ENCODE data around the gene PDE6C.

GRCh38 chr10:93703841-93704240, 91.5 kb downstream of the PDE6C start:
- TF ChIP-seq CTCF (IDR thresholded peaks at IDR 0.05; ENCODE audit: low read depth, low read length, missing input control) (no peak), JUND (IDR thresholded peaks at IDR 0.05) (no peak), FOXA1 (IDR thresholded peaks at IDR 0.05) (no peak), MAX (IDR thresholded peaks at IDR 0.05) (no peak), EGR1 (IDR thresholded peaks at IDR 0.05; ENCODE audit: low read depth in 2 of 2) (no peak), TAF1 (conservative IDR thresholded peaks at IDR 0.05) (no peak), GABPA (IDR thresholded peaks at IDR 0.05 in 1 of 2, conservative IDR thresholded peaks at IDR 0.05 in 1 of 2) (no peak), REST (IDR thresholded peaks at IDR 0.05) (no peak), YY1 (IDR thresholded peaks at IDR 0.05) (no peak), ATF3 (IDR thresholded peaks at IDR 0.05) (no peak), RAD21 (IDR thresholded peaks at IDR 0.05) (no peak), SP1 (IDR thresholded peaks at IDR 0.05) (no peak), FOXA2 (IDR thresholded peaks at IDR 0.05) (no peak)
